Activated T-cell treated with anti-CD3 and anti-CD28 coated beads, Interleukin-2, amount 50 U/mL, for 4 hours (primary cell): ENCODE data around the gene TSG101. TPM values are rescaled to one million over a fixed set of nuclear protein-coding genes. Genes with fewer than 3 reads are reported as not detected.

Experiments
- total RNA-seq, 3 donors: library from RNA; stranded (reverse); gene quantifications; one replicate each; pipeline ENCODE4 v1.2.1, GENCODE V29; 2021

Gene TSG101
- total RNA-seq, 3 donors from 2014 or later: 44.9 to 48.1 (median 45.4) TPM

Other genes with a start within 250 kb of the TSG101 start
- gene HPS5, start 204.8 kb downstream of the TSG101 start, total RNA-seq: 10 to 100 TPM; 15.9 to 17.3 (median 16.0) TPM
- 10 to 100 TPM; 52.4 to 58.0 (median 56.1) TPM for gene GTF2H1, start 204.4 kb downstream of the TSG101 start, total RNA-seq
- gene LDHA, start 132.4 kb downstream of the TSG101 start, total RNA-seq: 1,000 to 10,000 TPM; 1,291 to 1,542 (median 1,369) TPM
- 1 to 10 TPM in 1 of 3 donors, not detected in 2; 1.8 TPM for gene LDHC, start 114.6 kb downstream of the TSG101 start, total RNA-seq
- gene LDHAL6A, start 71.1 kb downstream of the TSG101 start, total RNA-seq: not detected
- gene UEVLD, start 61.8 kb upstream of the TSG101 start, total RNA-seq: 10 to 100 TPM in 2 of 3 donors, 1 to 10 TPM in 1; 9.5 to 11.6 (median 10.8) TPM
- gene MISFA, start 72.8 kb upstream of the TSG101 start, total RNA-seq: under 1 TPM; 0.43 to 0.96 (median 0.61) TPM
- gene SPTY2D1, start 107.4 kb upstream of the TSG101 start, total RNA-seq: 10 to 100 TPM; 24.5 to 30.2 (median 28.2) TPM
- under 1 TPM; 0.13 to 0.38 (median 0.18) TPM for gene TMEM86A, start 171.8 kb upstream of the TSG101 start, total RNA-seq
- gene IGSF22, start 199.2 kb upstream of the TSG101 start, total RNA-seq: under 1 TPM; 0.16 to 0.60 (median 0.53) TPM